ENCODE results near the gene SMIM38.

SMIM38 gene

GRCh38 chr11:69158301-69159149 lies 2.8 kb downstream of the SMIM38 start:
- no peaks in the 10 kb centered on the region for H3K36me3 Mint-ChIP-seq
- H3K4me3 Mint-ChIP-seq = no peak overlapping the region
- DNase-seq (ENCODE audit: low spot score in 2 of 2) = no peak
- H3K4me1 Mint-ChIP-seq = peaks cover 7% of the 10 kb centered on the region
- no peak overlapping the region for H3K27ac Mint-ChIP-seq
- H3K9me3 Mint-ChIP-seq = peaks cover 3% of the 10 kb centered on the region
- no peak for ATAC-seq

DNA sequence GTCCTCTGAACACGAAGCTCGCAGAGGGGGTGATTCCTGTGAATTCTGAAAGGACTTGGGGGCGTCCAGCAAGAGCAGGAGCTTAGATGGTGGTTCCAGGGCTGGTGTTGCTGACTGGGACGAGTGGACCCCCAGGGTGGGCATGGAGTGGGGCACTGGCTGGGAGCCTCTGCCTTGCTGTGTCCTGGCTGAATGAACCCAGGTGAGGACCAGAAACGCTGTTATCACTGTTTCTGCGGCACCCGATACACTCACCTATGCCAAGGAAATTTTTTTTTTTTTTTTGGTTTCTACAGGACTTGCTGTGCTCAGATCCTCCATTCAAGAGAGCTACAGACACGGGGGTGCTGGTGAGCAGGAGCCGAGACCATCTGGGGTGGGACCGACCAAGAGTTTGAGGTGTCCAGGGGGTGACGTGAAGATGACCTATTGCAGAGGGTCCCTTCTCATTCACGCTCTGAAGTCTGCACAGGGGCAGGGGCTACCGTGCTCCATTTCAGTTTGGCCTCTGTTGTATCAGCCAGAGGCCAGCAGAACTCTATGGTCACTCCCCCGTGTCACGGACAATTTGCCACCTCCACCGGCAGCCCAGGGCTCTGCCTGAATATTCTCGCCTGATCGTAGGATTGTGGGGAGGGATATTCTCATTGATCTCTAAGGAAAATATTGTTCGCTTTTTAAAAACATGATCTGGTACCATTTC lies 3.6 kb downstream of the SMIM38 start:
- Mint-ChIP-seq H3K9me3 (peaks cover 8% of the 10 kb centered on the region), H3K27ac (no peak overlapping the region), H3K36me3 (no peaks in the 10 kb centered on the region), H3K4me3 (no peak overlapping the region), H3K4me1 (peaks cover 7% of the 10 kb centered on the region)
- no peak for ATAC-seq
- no peak for DNase-seq (ENCODE audit: low spot score in 2 of 2)

DNA sequence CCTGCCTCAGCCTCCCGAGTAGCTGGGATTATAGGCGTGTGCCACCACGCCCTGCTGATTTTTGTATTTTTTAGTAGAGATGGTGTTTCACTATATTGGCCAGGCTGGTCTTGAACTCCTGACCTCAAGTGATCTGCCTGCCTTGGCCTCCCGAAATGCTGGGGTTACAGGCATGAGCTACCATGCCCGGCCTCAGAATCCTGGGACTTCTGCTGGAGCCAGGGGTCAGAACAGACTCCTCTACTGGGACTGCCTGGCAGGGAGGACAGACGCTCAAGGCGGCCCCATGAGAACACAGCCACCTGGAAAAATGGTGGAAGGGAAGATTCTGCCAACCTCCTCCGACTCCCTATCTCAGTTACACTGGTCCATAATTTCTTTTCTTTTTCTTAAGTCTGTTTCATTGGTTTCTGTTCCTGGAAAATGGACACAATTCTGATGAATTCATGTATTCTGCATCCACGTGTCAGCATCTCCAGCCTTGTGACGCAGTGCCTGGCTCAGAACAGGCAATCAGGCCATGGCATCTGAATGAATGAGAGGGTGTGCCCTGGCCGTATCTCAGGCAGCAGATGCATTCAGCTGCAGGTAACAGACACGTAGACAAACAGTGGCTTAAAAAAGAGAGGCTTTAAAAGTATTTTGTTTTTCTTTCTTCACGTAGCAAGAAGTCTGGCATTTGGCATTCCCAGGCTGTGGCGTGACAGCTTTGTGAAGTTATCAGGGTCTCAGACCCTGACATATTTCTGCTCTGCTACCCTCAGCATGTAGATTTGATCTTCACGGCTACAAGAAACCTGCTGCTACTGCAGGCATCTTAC lies 4.8 kb downstream of the SMIM38 start:
- Mint-ChIP-seq H3K36me3 (no peaks in the 10 kb centered on the region), H3K4me3 (no peak overlapping the region), H3K9me3 (peaks cover 8% of the 10 kb centered on the region), H3K27ac (no peak overlapping the region), H3K4me1 (peaks cover 5% of the 10 kb centered on the region)
- ATAC-seq = no peak
- DNase-seq (ENCODE audit: low spot score in 2 of 2) = no peak

- Mint-ChIP-seq H3K4me3 (no peak overlapping the region), H3K27ac (no peak overlapping the region), H3K4me1 (no peaks in the 10 kb centered on the region), H3K9me3 (peaks cover 8% of the 10 kb centered on the region), H3K36me3 (no peaks in the 10 kb centered on the region)
- DNase-seq (ENCODE audit: low spot score in 2 of 2) (no peak), ATAC-seq (no peak)
Measured at GRCh38 chr11:69161117-69161407, 5.3 kb downstream of the SMIM38 start.

GRCh38 chr11:69162505-69162904 lies 6.8 kb downstream of the SMIM38 start:
- ATAC-seq = no peak
- no peak for DNase-seq (ENCODE audit: low spot score in 2 of 2)
- no peak overlapping the region for H3K4me3 Mint-ChIP-seq
- no peak overlapping the region for H3K27ac Mint-ChIP-seq
- H3K4me1 Mint-ChIP-seq = peaks cover 14% of the 10 kb centered on the region
- H3K9me3 Mint-ChIP-seq = peaks cover 8% of the 10 kb centered on the region
- H3K36me3 Mint-ChIP-seq = no peaks in the 10 kb centered on the region

DNA sequence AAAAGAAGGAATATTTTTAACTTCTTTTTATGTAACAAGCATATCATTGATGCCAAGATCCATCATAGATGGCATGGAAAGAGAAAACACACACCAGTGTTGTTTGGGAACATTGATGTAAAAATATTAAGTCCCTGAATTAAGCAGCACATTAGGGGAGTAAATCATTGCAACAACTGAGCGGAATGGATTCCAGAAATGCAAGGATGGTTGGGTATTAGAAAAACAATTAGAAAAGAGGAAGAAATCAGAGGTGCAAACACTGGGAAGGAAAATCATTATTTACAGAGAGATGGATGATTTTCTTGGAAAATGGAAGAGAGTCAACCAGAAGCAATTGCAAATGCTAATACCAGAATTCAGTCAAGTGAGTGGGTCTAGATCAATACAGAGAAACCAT lies 8.1 kb downstream of the SMIM38 start:
- H3K4me1 Mint-ChIP-seq = peaks cover 15% of the 10 kb centered on the region
- peaks cover 8% of the 10 kb centered on the region for H3K9me3 Mint-ChIP-seq
- DNase-seq (ENCODE audit: low spot score in 2 of 2) (no peak), ATAC-seq (no peak)
- H3K27ac Mint-ChIP-seq = no peak overlapping the region
- no peaks in the 10 kb centered on the region for H3K36me3 Mint-ChIP-seq
- no peak overlapping the region for H3K4me3 Mint-ChIP-seq

DNA sequence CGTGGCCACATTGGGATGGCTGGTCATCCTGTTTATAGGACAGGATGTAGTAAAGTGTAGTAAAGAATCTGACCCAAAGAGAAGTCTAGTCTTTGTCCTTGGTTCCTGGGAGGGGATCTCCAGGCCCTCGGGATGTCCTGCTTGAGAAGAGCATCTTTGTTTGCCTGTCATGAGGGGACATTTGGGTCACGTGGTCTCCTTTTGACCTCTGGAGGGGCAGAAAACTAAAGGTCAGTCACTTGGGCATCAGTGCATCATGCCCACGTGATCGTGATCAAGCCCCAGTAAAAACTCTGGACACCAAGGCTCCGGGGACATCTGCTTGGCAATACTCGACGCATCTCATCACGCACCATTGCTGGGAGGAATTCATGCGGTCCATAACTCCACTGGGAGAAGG lies 9.1 kb downstream of the SMIM38 start:
- no peak for ATAC-seq
- Mint-ChIP-seq H3K4me3 (no peak overlapping the region), H3K4me1 (peaks cover 15% of the 10 kb centered on the region)

DNA sequence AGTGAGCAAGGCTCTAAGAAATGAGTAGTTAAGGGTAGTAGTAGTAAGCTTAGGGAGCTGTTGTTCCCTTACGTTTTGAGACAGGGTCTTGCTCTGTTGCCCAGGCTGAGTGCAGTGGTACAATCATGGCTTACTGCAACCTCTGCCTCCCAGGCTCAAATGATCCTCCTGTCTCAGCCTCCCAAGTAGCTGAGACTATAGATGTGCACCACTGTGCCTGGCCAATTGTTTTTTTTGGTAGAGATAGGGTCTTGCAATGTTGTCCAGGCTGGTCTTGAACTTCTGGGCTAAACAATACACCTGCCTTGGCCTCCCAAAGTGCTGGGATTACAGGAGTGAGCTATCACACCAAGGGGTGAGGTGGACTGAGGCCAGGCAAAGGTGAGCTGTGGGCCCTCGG lies 10.0 kb downstream of the SMIM38 start:
- H3K9me3 Mint-ChIP-seq = peaks cover 8% of the 10 kb centered on the region

More for the DNA sequence above, 9.1 kb downstream of the SMIM38 start:
- Mint-ChIP-seq H3K36me3 (no peaks in the 10 kb centered on the region), H3K27ac (no peak overlapping the region), H3K9me3 (peaks cover 8% of the 10 kb centered on the region)
- no peak for DNase-seq (ENCODE audit: low spot score in 2 of 2)

DNA sequence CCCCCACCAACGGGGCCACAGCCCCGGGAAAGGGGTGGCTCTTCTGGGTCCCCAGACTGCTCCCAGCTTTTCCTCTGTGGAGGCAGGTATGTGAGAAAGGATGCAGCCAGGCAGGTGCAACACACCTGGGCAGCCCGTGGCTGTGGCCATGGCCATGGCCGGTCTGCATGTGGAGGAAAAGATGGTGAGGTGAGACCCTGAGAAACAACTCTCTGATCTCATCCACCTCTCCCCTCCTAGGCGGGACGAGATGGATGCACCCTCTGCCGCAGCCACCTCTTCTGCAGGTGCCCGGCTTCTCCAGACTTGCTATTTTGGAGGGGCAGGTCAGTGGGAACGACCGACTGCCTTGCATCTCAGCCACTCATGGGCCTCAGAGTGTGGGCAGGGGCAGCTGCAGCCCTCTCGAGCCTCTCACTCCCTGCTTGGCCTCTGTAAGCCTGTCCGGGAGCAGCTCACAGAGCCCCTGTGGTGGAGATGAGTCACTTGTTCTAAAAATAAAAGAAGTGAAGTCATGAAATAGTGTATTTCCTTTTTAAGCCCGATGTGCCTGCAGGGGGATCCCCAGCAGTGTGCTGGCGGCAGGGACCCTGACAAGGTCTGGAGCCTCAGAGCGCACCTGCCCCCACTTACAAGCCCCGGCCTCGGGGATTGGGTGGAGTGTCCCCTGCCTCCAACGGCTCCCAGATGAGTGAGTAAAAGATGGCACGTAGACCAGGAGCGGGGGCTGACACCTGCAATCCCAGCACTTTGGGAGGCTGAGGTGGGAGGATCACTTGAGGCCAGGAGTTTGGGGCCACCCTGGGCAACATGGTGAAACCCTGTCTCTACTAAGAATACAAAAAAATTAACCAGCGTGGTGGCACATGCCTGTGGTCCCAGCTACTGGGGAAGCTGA lies 10.7 kb downstream of the SMIM38 start:
- peaks cover 8% of the 10 kb centered on the region for H3K9me3 Mint-ChIP-seq
- H3K4me1 Mint-ChIP-seq = peaks cover 15% of the 10 kb centered on the region
- peak overlapping the region; percentile 79 for H3K27ac Mint-ChIP-seq
- peak overlapping the region; percentile 62 for H3K4me3 Mint-ChIP-seq
- peak; percentile 93 for ATAC-seq
- H3K36me3 Mint-ChIP-seq = no peaks in the 10 kb centered on the region
- peak; percentile 13 to 52 for DNase-seq (ENCODE audit: low spot score in 2 of 2)

More for the DNA sequence above, 10.0 kb downstream of the SMIM38 start:
- DNase-seq (ENCODE audit: low spot score in 2 of 2) (no peak), ATAC-seq (no peak)
- Mint-ChIP-seq H3K4me1 (peaks cover 15% of the 10 kb centered on the region), H3K36me3 (no peaks in the 10 kb centered on the region), H3K4me3 (no peak overlapping the region), H3K27ac (no peak overlapping the region)

- no peaks in the 10 kb centered on the region for H3K36me3 Mint-ChIP-seq
- no peak for DNase-seq (ENCODE audit: low spot score in 2 of 2)
- ATAC-seq = peak; percentile 5
- peak overlapping the region; percentile 79 for H3K27ac Mint-ChIP-seq
- peaks cover 15% of the 10 kb centered on the region for H3K4me1 Mint-ChIP-seq
- peaks cover 8% of the 10 kb centered on the region for H3K9me3 Mint-ChIP-seq
- peak overlapping the region; percentile 62 for H3K4me3 Mint-ChIP-seq
Measured at GRCh38 chr11:69167130-69167915, 11.6 kb downstream of the SMIM38 start.

DNA sequence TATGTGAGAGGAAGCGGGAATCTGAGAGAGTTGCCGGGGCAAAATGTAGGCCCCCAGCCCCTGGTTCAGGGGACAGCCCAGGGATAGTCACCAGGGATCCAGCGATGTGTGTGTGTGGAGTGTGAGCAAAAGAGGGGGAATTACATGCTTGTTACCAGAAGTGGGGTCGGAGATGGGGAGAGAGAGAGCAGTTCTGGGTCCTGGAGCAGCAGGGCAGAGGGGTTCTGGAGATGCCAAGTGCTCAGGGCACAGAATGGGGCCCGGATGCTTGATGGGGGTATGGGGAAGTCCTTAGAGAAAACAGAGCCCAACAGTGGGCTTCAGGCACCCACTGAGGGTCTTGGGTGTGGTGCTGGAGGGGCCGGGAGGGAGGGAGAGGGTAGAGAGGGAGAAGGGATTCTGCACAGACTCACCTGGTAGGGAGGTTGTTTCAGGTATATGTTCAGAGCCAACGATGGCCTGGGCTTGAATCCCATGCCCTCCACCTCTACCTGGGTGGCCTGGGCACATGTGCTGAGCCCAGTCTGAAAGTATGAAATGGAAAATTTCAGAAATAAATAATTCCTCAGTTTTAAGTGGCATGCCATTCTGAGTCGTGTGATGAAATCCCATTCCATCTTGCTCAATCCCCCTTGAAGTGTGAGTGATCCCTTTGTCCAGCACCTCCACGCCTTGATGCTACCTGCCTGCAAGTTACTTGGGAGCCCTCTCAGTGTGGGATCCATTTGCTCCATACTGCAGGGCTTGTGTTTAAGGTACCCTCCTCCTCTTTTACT lies 12.4 kb downstream of the SMIM38 start:
- H3K36me3 Mint-ChIP-seq = no peaks in the 10 kb centered on the region
- H3K27ac Mint-ChIP-seq = no peak overlapping the region
- no peak for DNase-seq (ENCODE audit: low spot score in 2 of 2)
- peaks cover 6% of the 10 kb centered on the region for H3K9me3 Mint-ChIP-seq
- H3K4me3 Mint-ChIP-seq = no peak overlapping the region
- peaks cover 15% of the 10 kb centered on the region for H3K4me1 Mint-ChIP-seq
- ATAC-seq = no peak

GRCh38 chr11:69169479-69169878 lies 13.7 kb downstream of the SMIM38 start:
- H3K9me3 Mint-ChIP-seq = no peaks in the 10 kb centered on the region
- no peak overlapping the region for H3K4me3 Mint-ChIP-seq
- no peak for DNase-seq (ENCODE audit: low spot score in 2 of 2)
- H3K27ac Mint-ChIP-seq = no peak overlapping the region
- no peaks in the 10 kb centered on the region for H3K36me3 Mint-ChIP-seq
- H3K4me1 Mint-ChIP-seq = peaks cover 15% of the 10 kb centered on the region
- no peak for ATAC-seq

GRCh38 chr11:69170704-69171103 lies 15.0 kb downstream of the SMIM38 start:
- no peak overlapping the region for H3K27ac Mint-ChIP-seq
- no peaks in the 10 kb centered on the region for H3K9me3 Mint-ChIP-seq
- no peak overlapping the region for H3K4me3 Mint-ChIP-seq
- DNase-seq (ENCODE audit: low spot score in 2 of 2) (no peak), ATAC-seq (no peak)
- H3K36me3 Mint-ChIP-seq = no peaks in the 10 kb centered on the region
- peaks cover 15% of the 10 kb centered on the region for H3K4me1 Mint-ChIP-seq
